Activated CD4-positive, alpha-beta T cell treated with anti-CD3 and anti-CD28 coated beads for 36 hours (primary cell): ENCODE results near the gene FOXB1. TPM values are rescaled to one million over a fixed set of nuclear protein-coding genes. Genes with fewer than 3 reads are reported as not detected.

Source experiments
- ATAC-seq: fragments of 200-7000 bp; cut with Tn5 transposase; one replicate; pipeline ENCODE4 v1.10.0; 2021; ENCODE audit warnings: mild to moderate bottlenecking, moderate library complexity
- CTCF ChIA-PET: fragments of 350-600 bp; sonication (Branson Sonifier 250); formaldehyde crosslinking; loops from one replicate; lab custom pipeline; 2021; ENCODE audit warnings: antibody characterized with exemption; lab: Charles Lee
- POLR2A ChIA-PET: fragments of 350-600 bp; sonication (Branson Sonifier 250); formaldehyde crosslinking; loops from one replicate; lab custom pipeline; 2021; ENCODE audit warnings: antibody characterized with exemption, inconsistent platforms; lab: Charles Lee
- DNase-seq: peaks from one replicate; pipeline ENCODE4 v3.0.0-alpha.2; 2020
- H3K27ac Mint-ChIP-seq: one replicate; pipeline ENCODE4 v1.8.0; 2021; ENCODE audit warnings: mixed read lengths
- H3K27me3 Mint-ChIP-seq: one replicate; pipeline ENCODE4 v1.8.0; 2021; ENCODE audit warnings: mixed read lengths
- H3K36me3 Mint-ChIP-seq: one replicate; pipeline ENCODE4 v1.8.0; 2021; ENCODE audit warnings: low read depth, mixed read lengths
- H3K4me1 Mint-ChIP-seq: one replicate; pipeline ENCODE4 v1.8.0; 2021; ENCODE audit warnings: mixed read lengths
- H3K4me3 Mint-ChIP-seq: one replicate; pipeline ENCODE4 v1.8.0; 2021; ENCODE audit warnings: mild to moderate bottlenecking, moderate library complexity, mixed read lengths
- H3K9me3 Mint-ChIP-seq: one replicate; pipeline ENCODE4 v1.8.0; 2021; ENCODE audit warnings: low read depth, mixed read lengths
- intact Hi-C, 2 experiments: fragments of 100-400 bp; cut with DNase I in 1 of 2; cut with micrococcal nuclease in 1 of 2; formaldehyde crosslinking; loops; one replicate each; pipeline versions ENCODE4 v1.14.2 to v1.15.1; 2022 to 2024; cut with DNase I, micrococcal nuclease
- total RNA-seq, 2 experiments: library from RNA; stranded (reverse); gene quantifications; one replicate each; pipeline ENCODE4 v1.2.3, GENCODE V29; 2021

FOXB1 gene
- total RNA-seq = under 1 TPM; 0.53 to 0.56 TPM

- ATAC-seq (peak; percentile 28), DNase-seq (peak; percentile 59)
- Mint-ChIP-seq H3K27ac (peak within 1 kb of the TSS; percentile 51), H3K9me3 (no peaks in the 10 kb centered on the region), H3K4me1 (peaks cover 46% of the 10 kb centered on the region), H3K36me3 (no peaks in the 10 kb centered on the region), H3K4me3 (peak within 1 kb of the TSS; percentile 81), H3K27me3 (peaks cover 84% of the 10 kb centered on the region)
- intact Hi-C loops = loop anchor here in 1 of 2 experiments (1.0 to 2.0 kb wide), 2 partner anchors 8 to 123 kb away; no protein-coding TSS in a partner anchor
- CTCF ChIA-PET = interaction anchor here (0.6 to 1.5 kb wide), 10 partner anchors 10 to 323 kb away, joined by 3 to 12 read pairs (median 3); no protein-coding TSS in a partner anchor
- POLR2A ChIA-PET = interaction anchor here (0.6 kb wide), 1 partner anchor 73 kb away, joined by 5 read pairs; no protein-coding TSS in a partner anchor
Measured at GRCh38 chr15:60004009-60004845, at the start of gene FOXB1. FOXB1 (plus strand) TSS chr15:60004311; CDS start chr15:60004964, 653 bp downstream.

DNA sequence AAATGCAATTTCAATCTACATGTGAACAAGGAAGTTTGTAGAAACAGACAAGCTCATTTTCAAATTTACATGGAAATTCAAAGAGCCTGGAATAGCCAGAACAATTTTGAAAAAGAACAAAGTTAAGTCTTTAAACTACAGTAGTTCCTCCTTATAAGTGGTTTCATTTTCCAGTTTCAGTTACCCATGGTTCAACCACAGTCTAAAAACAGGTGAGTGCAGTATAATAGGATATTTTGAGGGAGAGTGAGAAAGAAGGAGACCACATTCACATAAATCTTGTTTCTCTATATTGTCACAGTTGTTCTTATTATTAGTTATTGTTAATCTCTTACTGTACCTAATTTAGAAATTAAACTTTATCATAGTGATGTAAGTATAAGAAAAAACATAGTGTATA is 45.8 kb upstream of the FOXB1 start:
- H3K36me3 Mint-ChIP-seq = peaks cover 5% of the 10 kb centered on the region
- ChIA-PET CTCF (interaction anchor here (0.7 to 0.9 kb wide), 3 partner anchors 23 to 562 kb away, joined by 3 read pairs; no protein-coding TSS in a partner anchor), POLR2A (no interaction called here)
- intact Hi-C loops = no loop called here
- H3K4me1 Mint-ChIP-seq = no peaks in the 10 kb centered on the region
- DNase-seq (no peak), ATAC-seq (no peak)
- peaks cover 20% of the 10 kb centered on the region for H3K9me3 Mint-ChIP-seq
- H3K4me3 Mint-ChIP-seq = no peak overlapping the region
- H3K27ac Mint-ChIP-seq = no peak overlapping the region
- peaks cover 2% of the 10 kb centered on the region for H3K27me3 Mint-ChIP-seq

DNA sequence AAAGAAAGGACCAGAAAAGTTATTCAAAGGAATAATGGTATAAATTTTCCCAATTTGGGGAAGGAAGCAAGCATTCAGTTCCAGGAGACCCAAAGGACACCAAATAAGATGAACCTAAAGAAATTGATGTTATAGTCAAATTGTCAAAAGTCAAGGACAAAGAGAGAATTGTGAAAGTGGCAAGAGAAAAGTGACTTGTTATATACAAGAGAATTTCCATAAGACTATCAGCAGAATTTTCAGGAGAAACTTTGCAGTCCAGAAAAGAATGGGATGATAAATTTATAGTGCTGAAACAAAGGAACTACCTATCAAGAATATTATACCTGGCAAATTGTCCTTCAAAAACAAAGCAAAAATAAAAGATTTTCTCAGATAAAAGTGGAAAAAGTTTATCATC is 43.8 kb upstream of the FOXB1 start:
- H3K9me3 Mint-ChIP-seq = peaks cover 20% of the 10 kb centered on the region
- POLR2A ChIA-PET = no interaction called here
- peaks cover 5% of the 10 kb centered on the region for H3K36me3 Mint-ChIP-seq
- ATAC-seq (no peak), DNase-seq (no peak)
- H3K4me1 Mint-ChIP-seq = peaks cover under 1% of the 10 kb centered on the region
- intact Hi-C loops = no loop called here
- CTCF ChIA-PET = no interaction called here
- H3K27ac Mint-ChIP-seq = no peak overlapping the region
- no peak overlapping the region for H3K4me3 Mint-ChIP-seq
- H3K27me3 Mint-ChIP-seq = peaks cover 2% of the 10 kb centered on the region

GRCh38 chr15:59963322-59963721 is 40.8 kb upstream of the FOXB1 start:
- no peak overlapping the region for H3K27ac Mint-ChIP-seq
- peaks cover 5% of the 10 kb centered on the region for H3K27me3 Mint-ChIP-seq
- H3K4me1 Mint-ChIP-seq = peaks cover 17% of the 10 kb centered on the region
- peaks cover 14% of the 10 kb centered on the region for H3K9me3 Mint-ChIP-seq
- ATAC-seq (no peak), DNase-seq (no peak)
- ChIA-PET CTCF (no interaction called here), POLR2A (interaction anchor here (0.6 kb wide), 1 partner anchor 249 kb away, joined by 3 read pairs; no protein-coding TSS in a partner anchor)
- peaks cover 5% of the 10 kb centered on the region for H3K36me3 Mint-ChIP-seq
- intact Hi-C loops = no loop called here
- no peak overlapping the region for H3K4me3 Mint-ChIP-seq

DNA sequence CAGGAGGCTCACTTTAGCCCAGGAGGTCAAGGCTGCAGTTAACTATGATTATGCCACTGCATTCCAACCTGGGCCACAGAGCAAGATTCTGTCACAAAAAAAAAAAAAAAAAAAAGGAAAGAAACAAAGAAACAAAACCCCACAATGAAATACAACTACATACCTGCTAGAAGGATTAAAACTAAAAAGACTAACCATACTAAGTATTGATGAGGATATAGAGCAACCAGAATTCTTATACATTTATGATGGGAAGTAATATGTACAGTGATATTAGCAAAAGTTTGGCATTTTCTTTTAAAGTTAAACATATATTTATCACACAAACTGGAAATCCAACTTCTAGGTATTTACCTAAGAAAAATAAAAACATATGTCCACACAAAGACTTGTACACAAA is 40.2 kb upstream of the FOXB1 start:
- Mint-ChIP-seq H3K4me1 (peaks cover 17% of the 10 kb centered on the region), H3K9me3 (peaks cover 14% of the 10 kb centered on the region), H3K4me3 (no peak overlapping the region), H3K27ac (no peak overlapping the region), H3K27me3 (peaks cover 5% of the 10 kb centered on the region), H3K36me3 (peaks cover 5% of the 10 kb centered on the region)
- ATAC-seq = no peak
- POLR2A ChIA-PET = no interaction called here
- intact Hi-C loops = no loop called here
- no peak for DNase-seq
- CTCF ChIA-PET = no interaction called here

DNA sequence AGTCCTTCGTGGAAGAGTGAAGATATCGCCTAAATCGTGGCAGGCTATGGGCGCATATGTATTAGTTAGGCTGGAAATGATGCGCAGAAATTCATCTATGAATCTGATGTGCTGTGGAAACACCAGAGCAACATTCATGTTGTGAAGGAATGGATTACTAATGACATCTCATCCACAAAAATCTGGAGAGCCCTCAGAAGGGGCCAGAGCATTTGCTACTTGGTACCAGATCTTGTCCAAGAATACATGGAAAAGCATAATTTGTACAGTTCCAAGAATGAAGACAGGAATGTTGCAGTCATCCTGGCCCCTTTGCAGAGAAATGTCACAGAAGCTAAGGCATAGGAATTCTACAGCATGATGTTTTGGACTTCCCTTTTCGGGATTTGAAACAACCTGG is 38.4 kb upstream of the FOXB1 start:
- ChIA-PET CTCF (interaction anchor here (0.8 kb wide), 1 partner anchor 14 kb away, joined by 4 read pairs; no protein-coding TSS in a partner anchor), POLR2A (interaction anchor here (0.7 kb wide), 1 partner anchor 34 kb away, joined by 3 read pairs; no protein-coding TSS in a partner anchor)
- ATAC-seq = no peak
- no peaks in the 10 kb centered on the region for H3K36me3 Mint-ChIP-seq
- no peak overlapping the region for H3K4me3 Mint-ChIP-seq
- intact Hi-C loops = loop anchor here in 1 of 2 experiments (1.0 kb wide), 1 partner anchor 46 kb away; no protein-coding TSS in a partner anchor
- peaks cover 5% of the 10 kb centered on the region for H3K27me3 Mint-ChIP-seq
- H3K9me3 Mint-ChIP-seq = peaks cover 6% of the 10 kb centered on the region
- H3K4me1 Mint-ChIP-seq = peaks cover 17% of the 10 kb centered on the region
- DNase-seq = no peak
- H3K27ac Mint-ChIP-seq = no peak overlapping the region

- ChIA-PET CTCF (interaction anchor here (0.5 to 0.8 kb wide), 3 partner anchors 13 to 678 kb away, joined by 3 to 4 read pairs (median 3); no protein-coding TSS in a partner anchor), POLR2A (interaction anchor here (0.7 kb wide), 1 partner anchor 35 kb away, joined by 3 read pairs; no protein-coding TSS in a partner anchor)
Measured at GRCh38 chr15:59966262-59966661, 37.8 kb upstream of the FOXB1 start.

DNA sequence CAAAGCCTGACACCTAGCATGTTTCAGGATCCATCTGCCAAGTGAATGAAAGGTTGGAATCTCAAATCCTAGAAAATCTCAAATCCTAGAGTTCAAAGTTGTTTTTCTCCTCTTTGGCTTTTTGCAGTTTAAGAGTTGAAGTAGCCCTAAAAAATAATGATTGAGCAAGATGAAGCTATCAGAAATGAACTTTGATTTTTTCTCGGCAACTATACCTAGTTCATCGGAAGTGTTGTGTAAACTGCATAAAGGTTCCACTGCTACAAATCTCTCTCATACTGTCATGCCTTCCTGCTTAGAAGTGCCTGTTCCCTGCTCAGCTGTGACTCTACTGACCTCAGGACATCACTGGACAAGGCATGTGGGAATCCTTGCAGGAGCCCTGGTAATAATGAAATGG is 35.8 kb upstream of the FOXB1 start:
- H3K4me3 Mint-ChIP-seq = no peak overlapping the region
- H3K27me3 Mint-ChIP-seq = peaks cover 4% of the 10 kb centered on the region
- peaks cover 18% of the 10 kb centered on the region for H3K4me1 Mint-ChIP-seq
- H3K9me3 Mint-ChIP-seq = peaks cover 2% of the 10 kb centered on the region
- ChIA-PET CTCF (interaction anchor here (0.6 kb wide), 1 partner anchor 217 kb away, joined by 3 read pairs; no protein-coding TSS in a partner anchor), POLR2A (no interaction called here)
- no peak overlapping the region for H3K27ac Mint-ChIP-seq
- no peaks in the 10 kb centered on the region for H3K36me3 Mint-ChIP-seq
- intact Hi-C loops = no loop called here
- ATAC-seq = no peak
- no peak for DNase-seq

More at GRCh38 chr15:59966262-59966661, 37.8 kb upstream of the FOXB1 start:
- Mint-ChIP-seq H3K27ac (no peak overlapping the region), H3K36me3 (no peaks in the 10 kb centered on the region), H3K4me3 (no peak overlapping the region), H3K4me1 (peaks cover 17% of the 10 kb centered on the region), H3K27me3 (peaks cover 2% of the 10 kb centered on the region), H3K9me3 (peaks cover 4% of the 10 kb centered on the region)
- DNase-seq (no peak), ATAC-seq (peak; percentile 79)
- intact Hi-C loops = loop anchor here in 1 of 2 experiments (1.0 kb wide), 1 partner anchor 47 kb away; no protein-coding TSS in a partner anchor

- DNase-seq (no peak), ATAC-seq (peak; percentile 30)
- POLR2A ChIA-PET = no interaction called here
- Mint-ChIP-seq H3K27ac (no peak overlapping the region), H3K27me3 (peaks cover 5% of the 10 kb centered on the region), H3K4me3 (no peak overlapping the region), H3K36me3 (no peaks in the 10 kb centered on the region), H3K4me1 (peaks cover 25% of the 10 kb centered on the region), H3K9me3 (peaks cover 5% of the 10 kb centered on the region)
- CTCF ChIA-PET = interaction anchor here (1.3 kb wide), 1 partner anchor 19 kb away, joined by 4 read pairs; no protein-coding TSS in a partner anchor
- intact Hi-C loops = no loop called here
Measured at GRCh38 chr15:59972241-59972640, 31.9 kb upstream of the FOXB1 start.

GRCh38 chr15:59976480-59977271 is 27.4 kb upstream of the FOXB1 start:
- intact Hi-C loops = no loop called here
- peak; percentile 97 for ATAC-seq
- DNase-seq = peak; percentile 67
- Mint-ChIP-seq H3K27ac (peak overlapping the region; percentile 85), H3K36me3 (no peaks in the 10 kb centered on the region), H3K4me3 (peak overlapping the region; percentile 49), H3K4me1 (peaks cover 28% of the 10 kb centered on the region), H3K27me3 (peaks cover 2% of the 10 kb centered on the region), H3K9me3 (peaks cover 3% of the 10 kb centered on the region)
- ChIA-PET POLR2A (no interaction called here), CTCF (no interaction called here)

GRCh38 chr15:59991834-59992233 is 12.3 kb upstream of the FOXB1 start:
- CTCF ChIA-PET = interaction anchor here (0.5 kb wide), 1 partner anchor 143 kb away, joined by 3 read pairs; no protein-coding TSS in a partner anchor
- DNase-seq (no peak), ATAC-seq (no peak)
- intact Hi-C loops = no loop called here
- POLR2A ChIA-PET = no interaction called here
- Mint-ChIP-seq H3K27me3 (peaks cover 51% of the 10 kb centered on the region), H3K9me3 (no peaks in the 10 kb centered on the region), H3K36me3 (no peaks in the 10 kb centered on the region), H3K4me3 (no peak overlapping the region), H3K4me1 (peaks cover 24% of the 10 kb centered on the region), H3K27ac (no peak overlapping the region)
